SK-N-SH (cell line): ENCODE measurements around the gene SSTR4.

Experiments
- EZH2phosphoT487 ChIP-seq: fragments of 200-600 bp; sonication (generic); IDR thresholded peaks from 2 replicates; pipeline ENCODE4 v1.6.1; 2017; ENCODE audit warnings: low read depth, mixed run types, mild to moderate bottlenecking, antibody characterized with exemption, moderate library complexity, borderline replicate concordance
- JUND ChIP-seq: IDR thresholded peaks from 2 replicates; pipeline ENCODE4 v1.4.0; 2012
- MXI1 ChIP-seq: IDR thresholded peaks from 2 replicates; pipeline ENCODE4 v1.6.1; 2012; ENCODE audit warnings: mild to moderate bottlenecking, low read depth, low read length, improper control_type of control experiment
- POLR2AphosphoS5 ChIP-seq: IDR thresholded peaks from 2 replicates; pipeline ENCODE4 v1.6.1; 2012; ENCODE audit warnings: low read depth, low read length
- RFX5 ChIP-seq: IDR thresholded peaks from 2 replicates; pipeline ENCODE4 v1.6.1; 2012; ENCODE audit warnings: mild to moderate bottlenecking, improper control_type of control experiment, low read length
- TAF1 ChIP-seq: IDR thresholded peaks from 2 replicates; pipeline ENCODE4 v1.6.1; 2012; ENCODE audit warnings: low read depth, mild to moderate bottlenecking, low read length, moderate library complexity, borderline replicate concordance
- USF2 ChIP-seq: fragments of 150-350 bp; IDR thresholded peaks from 2 replicates; pipeline ENCODE4 v1.6.1; 2017; ENCODE audit warnings: antibody characterized with exemption, low read length, low read depth, borderline replicate concordance
- TF ChIP-seq, protein P1 (sequence below): fragments of 200-600 bp; sonication (generic); IDR thresholded peaks from 2 replicates; pipeline ENCODE4 v1.6.1; 2017; ENCODE audit warnings: antibody characterized with exemption, mild to moderate bottlenecking, moderate library complexity
- TF ChIP-seq, protein P2 (sequence below): IDR thresholded peaks from 2 replicates; pipeline ENCODE4; 2012

DNA sequence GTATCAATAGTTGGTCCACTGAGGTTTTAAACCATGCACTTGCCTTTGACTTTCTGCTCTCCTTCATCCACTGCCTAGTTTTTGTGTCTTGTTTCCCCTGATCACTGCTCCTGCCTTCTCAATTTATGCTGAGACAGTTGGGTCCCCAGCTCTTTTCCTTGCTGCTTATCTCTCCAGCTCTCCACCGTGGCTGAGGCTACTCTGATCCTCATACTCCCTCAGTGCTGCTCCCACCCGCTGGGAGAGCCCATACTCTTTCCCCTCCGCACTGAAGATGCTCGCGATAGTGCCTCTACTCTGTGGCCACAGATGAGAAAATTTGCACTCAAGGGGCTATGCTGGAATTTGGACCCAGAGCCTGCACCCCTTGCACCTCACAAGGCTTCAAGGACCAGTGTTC, 17.8 kb downstream of the SSTR4 start:
- TF ChIP-seq RFX5 (no peak), MXI1 (no peak), EZH2phosphoT487 (no peak), POLR2AphosphoS5 (no peak), JUND (no peak), TAF1 (no peak), USF2 (no peak)
- TF ChIP-seq, protein P1, sequence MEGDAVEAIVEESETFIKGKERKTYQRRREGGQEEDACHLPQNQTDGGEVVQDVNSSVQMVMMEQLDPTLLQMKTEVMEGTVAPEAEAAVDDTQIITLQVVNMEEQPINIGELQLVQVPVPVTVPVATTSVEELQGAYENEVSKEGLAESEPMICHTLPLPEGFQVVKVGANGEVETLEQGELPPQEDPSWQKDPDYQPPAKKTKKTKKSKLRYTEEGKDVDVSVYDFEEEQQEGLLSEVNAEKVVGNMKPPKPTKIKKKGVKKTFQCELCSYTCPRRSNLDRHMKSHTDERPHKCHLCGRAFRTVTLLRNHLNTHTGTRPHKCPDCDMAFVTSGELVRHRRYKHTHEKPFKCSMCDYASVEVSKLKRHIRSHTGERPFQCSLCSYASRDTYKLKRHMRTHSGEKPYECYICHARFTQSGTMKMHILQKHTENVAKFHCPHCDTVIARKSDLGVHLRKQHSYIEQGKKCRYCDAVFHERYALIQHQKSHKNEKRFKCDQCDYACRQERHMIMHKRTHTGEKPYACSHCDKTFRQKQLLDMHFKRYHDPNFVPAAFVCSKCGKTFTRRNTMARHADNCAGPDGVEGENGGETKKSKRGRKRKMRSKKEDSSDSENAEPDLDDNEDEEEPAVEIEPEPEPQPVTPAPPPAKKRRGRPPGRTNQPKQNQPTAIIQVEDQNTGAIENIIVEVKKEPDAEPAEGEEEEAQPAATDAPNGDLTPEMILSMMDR, result no peak
- TF ChIP-seq, protein P2, sequence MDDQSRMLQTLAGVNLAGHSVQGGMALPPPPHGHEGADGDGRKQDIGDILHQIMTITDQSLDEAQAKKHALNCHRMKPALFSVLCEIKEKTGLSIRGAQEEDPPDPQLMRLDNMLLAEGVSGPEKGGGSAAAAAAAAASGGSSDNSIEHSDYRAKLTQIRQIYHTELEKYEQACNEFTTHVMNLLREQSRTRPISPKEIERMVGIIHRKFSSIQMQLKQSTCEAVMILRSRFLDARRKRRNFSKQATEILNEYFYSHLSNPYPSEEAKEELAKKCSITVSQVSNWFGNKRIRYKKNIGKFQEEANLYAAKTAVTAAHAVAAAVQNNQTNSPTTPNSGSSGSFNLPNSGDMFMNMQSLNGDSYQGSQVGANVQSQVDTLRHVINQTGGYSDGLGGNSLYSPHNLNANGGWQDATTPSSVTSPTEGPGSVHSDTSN, result no peak
